Myocyte (in vitro differentiated cells): ENCODE data around the gene UNC5A. TPM values are rescaled to one million over a fixed set of nuclear protein-coding genes. Genes with fewer than 3 reads are reported as not detected.

Experiments
- DNase-seq: peaks from one replicate; pipeline ENCODE4 v3.0.0-alpha.2; 2012; ENCODE audit warnings: low read depth
- total RNA-seq: library from RNA; depleted of rRNA; stranded (reverse); fragments of >200 nt; gene quantifications from 2 replicates; pipeline ENCODE4 v1.2.3, GENCODE V29; 2014

The UNC5A gene
- total RNA-seq, 1 donor from 2014 or later: 0.21 TPM

GRCh38 chr5:176878463-176878862 is 68.1 kb downstream of the UNC5A start:
- DNase-seq: no peak

GRCh38 chr5:176878906-176879662 is 68.7 kb downstream of the UNC5A start:
- DNase-seq: no peak

GRCh38 chr5:176879663-176880361 is 69.5 kb downstream of the UNC5A start:
- DNase-seq: no peak

- no peak for DNase-seq
Observed at GRCh38 chr5:176880366-176881020, 70.1 kb downstream of the UNC5A start.

- no peak for DNase-seq
Observed at GRCh38 chr5:176881021-176881749, 70.8 kb downstream of the UNC5A start.

- no peak for DNase-seq
Observed at GRCh38 chr5:176881816-176882566, 71.6 kb downstream of the UNC5A start.

- DNase-seq: peak; percentile 16
Observed at GRCh38 chr5:176882567-176882903, 72.2 kb downstream of the UNC5A start.

- no peak for DNase-seq
Observed at GRCh38 chr5:176883700-176884570, 73.6 kb downstream of the UNC5A start.

GRCh38 chr5:176884571-176884890 is 74.2 kb downstream of the UNC5A start:
- DNase-seq: peak; percentile 5

- DNase-seq: no peak
Observed at GRCh38 chr5:176886336-176887251, 76.2 kb downstream of the UNC5A start.

- DNase-seq: no peak
Observed at GRCh38 chr5:176887252-176887849, 77.0 kb downstream of the UNC5A start.

GRCh38 chr5:176888016-176888864 is 77.9 kb downstream of the UNC5A start:
- DNase-seq: no peak

GRCh38 chr5:176888865-176889165 is 78.5 kb downstream of the UNC5A start:
- no peak for DNase-seq

- DNase-seq: no peak
Observed at GRCh38 chr5:176889321-176890280, 79.2 kb downstream of the UNC5A start.

GRCh38 chr5:176890455-176891330 is 80.3 kb downstream of the UNC5A start:
- no peak for DNase-seq
